Adrenal gland (tissue), 12 donors: ENCODE results near the gene MYT1. TPM values are rescaled to one million over a fixed set of nuclear protein-coding genes. Genes with fewer than 3 reads are reported as not detected.

Source experiments
- DNase-seq, 7 donors: peaks; one replicate each; pipeline ENCODE4 v3.0.0-alpha.2; 2019 to 2020
- H3K27ac ChIP-seq, 5 donors: fragments of 200-600 bp; sonication (generic) in 4 of 5; 1 replicate in 3 of 5; 2 replicates in 2 of 5; pipeline versions ENCODE4 v1.5.1 to v1.8.0; 2016 to 2020; ENCODE audit warnings: mild to moderate bottlenecking in 1 of 5
- H3K27me3 ChIP-seq: fragments of 200-600 bp; 2 replicates; pipeline ENCODE4 v1.8.0; 2021
- H3K36me3 ChIP-seq, 2 donors: fragments of 200-600 bp; replicated peaks in 1 of 2; 1 replicate in 1 of 2; 2 replicates in 1 of 2; pipeline versions ENCODE4 v1.5.1 to v1.8.0; 2018 to 2022
- H3K4me1 ChIP-seq, 2 donors: fragments of 200-600 bp; replicated peaks in 1 of 2; 1 replicate in 1 of 2; 2 replicates in 1 of 2; pipeline versions ENCODE4 v1.5.1 to v1.8.0; 2018 to 2021
- H3K4me3 ChIP-seq, 4 donors: fragments of 200-600 bp; sonication (generic) in 3 of 4; one replicate each; pipeline ENCODE4 v1.5.1; 2016 to 2018
- H3K9me3 ChIP-seq, 3 donors: fragments of 200-600 bp; sonication (generic) in 1 of 3; replicated peaks in 1 of 3; 1 replicate in 2 of 3; 2 replicates in 1 of 3; pipeline versions ENCODE4 v1.5.1 to v1.8.0; 2016 to 2021
- CTCF ChIP-seq, 6 experiments: fragments of 450-650 bp in 4 of 6; fragments of 200-600 bp in 2 of 6; sonication (generic) in 1 of 6; IDR thresholded peaks; 1 replicate in 5 of 6; 2 replicates in 1 of 6; pipeline versions ENCODE4 v1.5.1 to v1.8.0; 2016 to 2021; ENCODE audit warnings: antibody characterized with exemption in 6 of 6, mild to moderate bottlenecking in 2 of 6, moderate library complexity in 1 of 6
- POLR2A ChIP-seq, 2 donors: fragments of 450-650 bp; IDR thresholded peaks; one replicate each; pipeline ENCODE4 v1.6.1; 2017; ENCODE audit warnings: antibody characterized with exemption in 2 of 2, mild to moderate bottlenecking in 2 of 2, moderate library complexity in 1 of 2
- WGBS, 4 donors: extraction: QIAGEN DNeasy Blood & Tissue Kit in 2 of 4; methylation state at CpG; one replicate each; pipeline versions ENCODE4 v1.1.5 to v1.1.7; 2013 to 2017; 5-methylcytosine and 5-hydroxymethylcytosine counted together
- intact Hi-C, 2 donors: fragments of 100-400 bp; cut with DNase I; formaldehyde crosslinking; loops; one replicate each; pipeline versions ENCODE4 v1.14.1 to v1.15.0; 2022 to 2023
- polyA plus RNA-seq, 3 donors: library from polyadenylated mRNA; stranded (reverse); fragments of 200-250 nt in 2 of 3; fragments of 350-450 nt in 1 of 3; fragmentation: Illumina TruSeq in 1 of 3; extraction: RNeasy Lipid Tissue Mini Kit (QIAGEN cat#74804) in 1 of 3; gene quantifications; one replicate each; pipeline ENCODE4 v1.2.3, GENCODE V29; 2013 to 2014
- total RNA-seq, 9 donors: library from RNA; depleted of rRNA in 4 of 9; stranded (reverse); fragments of >200 nt in 4 of 9; fragments of 120-200 nt in 1 of 9; fragmentation: NEBNext Ultra II Directional in 1 of 9; extraction: Animal tissue kit (Norgen Biotek cat#: 25700) in 1 of 9; gene quantifications; one replicate each; pipeline versions ENCODE4 v1.1.0 to v1.2.4, GENCODE V29; 2013 to 2023
- donor health status: healthy with polysubstance abuse.
- donor health status: Bipolar disorder and iron deficiency.
- donor health status: DM: yes; HTN: yes; CAD: no.
- donor health status: DM: no; HTN: no; CAD: no.
- donor health status: DM: no; HTN: no; CAD: no.
- donor health status: DM: yes; HTN: yes; CAD: no.

Gene MYT1
- total and polyA plus RNA-seq, 12 donors = 0.61 to 8.5 (median 2.7) TPM

- Histone ChIP-seq H3K27me3 (peaks cover 11% of the 10 kb centered on the region), H3K9me3 (no peaks in the 10 kb centered on the region), H3K4me1 (no peaks in the 10 kb centered on the region), H3K4me3 (no peak overlapping the region), H3K27ac (no peak overlapping the region), H3K36me3 (no peaks in the 10 kb centered on the region)
- TF ChIP-seq CTCF (IDR thresholded peaks at IDR 0.05) (no peak), POLR2A (IDR thresholded peaks at IDR 0.05) (no peak)
- WGBS, 4 donors = 78 to 92% (median 85%) methylated on average over 3 to 8 of the region's 8 CpGs
- DNase-seq = no peak
- intact Hi-C loops = no loop called here
These were observed 7.0 kb downstream of the MYT1 start for GRCh38 chr20:64171211-64171610.

- Histone ChIP-seq H3K27ac (no peak overlapping the region), H3K4me3 (no peak overlapping the region), H3K27me3 (no peaks in the 10 kb centered on the region), H3K4me1 (no peaks in the 10 kb centered on the region), H3K9me3 (no peaks in the 10 kb centered on the region), H3K36me3 (no peaks in the 10 kb centered on the region)
- intact Hi-C loops = no loop called here
- WGBS, 4 donors = 65 to 93% (median 71%) methylated on average over 3 to 4 of the region's 4 CpGs
- no peak for TF ChIP-seq CTCF (IDR thresholded peaks at IDR 0.05)
- no peak for TF ChIP-seq POLR2A (IDR thresholded peaks at IDR 0.05)
- no peak for DNase-seq
These were observed 8.9 kb downstream of the MYT1 start for GRCh38 chr20:64173116-64173515.

- no peaks in the 10 kb centered on the region for H3K9me3 ChIP-seq
- no peak for DNase-seq
- H3K4me3 ChIP-seq = no peak overlapping the region
- no peaks in the 10 kb centered on the region for H3K36me3 ChIP-seq
- H3K27me3 ChIP-seq = no peaks in the 10 kb centered on the region
- WGBS, 4 donors = 25 to 52% (median 47%) methylated on average over 5 to 11 of the region's 11 CpGs
- TF ChIP-seq POLR2A (IDR thresholded peaks at IDR 0.05) (no peak), CTCF (IDR thresholded peaks at IDR 0.05) (no peak)
- H3K4me1 ChIP-seq = no peaks in the 10 kb centered on the region
- H3K27ac ChIP-seq = peak overlapping the region in 1 of 5 donors; percentile 41
- intact Hi-C loops = no loop called here
These were observed 12.3 kb downstream of the MYT1 start for GRCh38 chr20:64176551-64176950.

GRCh38 chr20:64176971-64177370 lies 12.7 kb downstream of the MYT1 start:
- Histone ChIP-seq H3K27me3 (no peaks in the 10 kb centered on the region), H3K4me1 (no peaks in the 10 kb centered on the region), H3K36me3 (no peaks in the 10 kb centered on the region), H3K9me3 (no peaks in the 10 kb centered on the region), H3K27ac (peak overlapping the region in 1 of 5 donors; percentile 41), H3K4me3 (no peak overlapping the region)
- intact Hi-C loops = no loop called here
- 45 to 60% (median 46%) methylated on average over 2 of the region's 2 CpGs for WGBS, 4 donors
- no peak for DNase-seq
- TF ChIP-seq CTCF (IDR thresholded peaks at IDR 0.05) (no peak), POLR2A (IDR thresholded peaks at IDR 0.05) (no peak)
